HG03575 (cell line): Measurements from ENCODE around the gene RMI1.
"Not testable (repeated sequence)": the region's sequence is repeated elsewhere in the genome, so short reads cannot be mapped to it uniquely, and the experiment has no call there.

Experiments
- ATAC-seq: cut with Tn5 transposase; IDR thresholded peaks from one replicate; pipeline ENCODE4 v1.9.1; 2021; ENCODE audit not compliant: unreplicated experiment, insufficient number of reproducible peaks, low FRiP score; ENCODE audit errors: extremely low read depth

Gene RMI1

GRCh38 chr9:83996126-83996525 lies 15.5 kb downstream of the RMI1 start:
- no peak for ATAC-seq

GRCh38 chr9:83999141-83999918 lies 18.7 kb downstream of the RMI1 start:
- no peak for ATAC-seq

- no peak for ATAC-seq
These were observed 19.6 kb downstream of the RMI1 start for GRCh38 chr9:84000186-84000585.

GRCh38 chr9:84001621-84002020 lies 21.0 kb downstream of the RMI1 start:
- ATAC-seq = no peak

- ATAC-seq = no peak
These were observed 21.7 kb downstream of the RMI1 start for GRCh38 chr9:84002344-84002743.

- no peak for ATAC-seq
These were observed 22.6 kb downstream of the RMI1 start for GRCh38 chr9:84003246-84003645.

GRCh38 chr9:84007662-84008061 lies 27.1 kb downstream of the RMI1 start:
- ATAC-seq = no peak

GRCh38 chr9:84024041-84024575 lies 43.5 kb downstream of the RMI1 start:
- no peak for ATAC-seq

- no peak for ATAC-seq
These were observed 46.6 kb downstream of the RMI1 start for GRCh38 chr9:84027201-84027600.

GRCh38 chr9:84031534-84031933 lies 50.9 kb downstream of the RMI1 start:
- no peak for ATAC-seq

GRCh38 chr9:84041857-84042256 lies 61.3 kb downstream of the RMI1 start:
- ATAC-seq = not testable (repeated sequence)

GRCh38 chr9:84045481-84046097 lies 65.0 kb downstream of the RMI1 start:
- no peak for ATAC-seq
